ENCODE measurements around the gene LAMB4.

DNA sequence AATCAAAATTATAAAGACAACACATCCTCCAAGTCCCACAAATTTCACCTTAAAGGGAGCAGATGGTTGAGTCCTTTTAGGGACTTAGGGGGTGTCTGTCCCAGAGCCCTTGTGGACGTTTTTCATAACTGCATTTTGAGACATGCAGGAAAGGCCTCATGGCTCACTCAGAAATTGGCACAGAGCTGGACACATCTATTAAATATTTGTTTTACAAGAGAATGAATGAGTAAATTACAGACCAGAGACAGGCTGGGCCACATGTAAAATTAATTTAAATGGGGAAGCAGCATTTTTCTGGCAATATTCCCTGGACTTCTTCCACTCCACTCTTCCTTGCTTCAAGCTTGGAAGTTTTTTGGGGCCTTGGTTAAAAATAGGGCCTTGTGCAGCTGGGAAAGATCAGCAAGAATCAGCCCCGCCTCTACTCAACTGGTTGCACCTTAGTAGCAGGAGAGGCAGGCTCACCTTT, 147.2 kb downstream of the LAMB4 start:
- TF ChIP-seq, protein P1, sequence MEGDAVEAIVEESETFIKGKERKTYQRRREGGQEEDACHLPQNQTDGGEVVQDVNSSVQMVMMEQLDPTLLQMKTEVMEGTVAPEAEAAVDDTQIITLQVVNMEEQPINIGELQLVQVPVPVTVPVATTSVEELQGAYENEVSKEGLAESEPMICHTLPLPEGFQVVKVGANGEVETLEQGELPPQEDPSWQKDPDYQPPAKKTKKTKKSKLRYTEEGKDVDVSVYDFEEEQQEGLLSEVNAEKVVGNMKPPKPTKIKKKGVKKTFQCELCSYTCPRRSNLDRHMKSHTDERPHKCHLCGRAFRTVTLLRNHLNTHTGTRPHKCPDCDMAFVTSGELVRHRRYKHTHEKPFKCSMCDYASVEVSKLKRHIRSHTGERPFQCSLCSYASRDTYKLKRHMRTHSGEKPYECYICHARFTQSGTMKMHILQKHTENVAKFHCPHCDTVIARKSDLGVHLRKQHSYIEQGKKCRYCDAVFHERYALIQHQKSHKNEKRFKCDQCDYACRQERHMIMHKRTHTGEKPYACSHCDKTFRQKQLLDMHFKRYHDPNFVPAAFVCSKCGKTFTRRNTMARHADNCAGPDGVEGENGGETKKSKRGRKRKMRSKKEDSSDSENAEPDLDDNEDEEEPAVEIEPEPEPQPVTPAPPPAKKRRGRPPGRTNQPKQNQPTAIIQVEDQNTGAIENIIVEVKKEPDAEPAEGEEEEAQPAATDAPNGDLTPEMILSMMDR (conservative IDR thresholded peaks at IDR 0.05; ENCODE audit: low read length), result 0 out of 2 replicates have a peak, but pooled peaks have one; percentile 15
- no peak for TF ChIP-seq EZH2phosphoT487 (IDR thresholded peaks at IDR 0.05; ENCODE audit: borderline replicate concordance, low read depth, low read length)

All from OCI-LY7 (cell line).